ENCODE data around the gene TPBGL.

- TF ChIP-seq CTCF (conservative IDR thresholded peaks at IDR 0.05): no peak
- TF ChIP-seq EZH2 (IDR thresholded peaks at IDR 0.05; ENCODE audit: low read depth): no peak
These were observed 40.0 kb upstream of the TPBGL start for GRCh38 chr11:75200531-75200930.

Measured in PC-9 (cell line).